MM.1S (cell line): ENCODE measurements around the gene NFILZ.

Experiments used
- DNase-seq: peaks from one replicate; pipeline ENCODE4 v3.0.0-alpha.2; 2015
- H2AFZ ChIP-seq: fragments of 300-600 bp; sonication (generic); 2 replicates; pipeline ENCODE4 v1.6.0; 2016; ENCODE audit warnings: antibody characterized with exemption, low read length
- H3F3A ChIP-seq: fragments of 300-600 bp; sonication (generic); 2 replicates; pipeline ENCODE4 v1.6.1; 2016; ENCODE audit warnings: mild to moderate bottlenecking, antibody characterized with exemption, low read length, moderate library complexity, mixed read lengths; ENCODE audit not compliant: insufficient read depth
- H3K27ac ChIP-seq: fragments of 300-600 bp; sonication (generic); 2 replicates; pipeline ENCODE4 v1.5.1; 2016; ENCODE audit warnings: mild to moderate bottlenecking, low read length
- H3K27me3 ChIP-seq: fragments of 300-600 bp; sonication (generic); replicated peaks from 2 replicates; pipeline ENCODE4 v1.6.0; 2016; ENCODE audit warnings: low read length; ENCODE audit not compliant: insufficient read depth
- H3K36me3 ChIP-seq: fragments of 300-600 bp; sonication (generic); replicated peaks from 2 replicates; pipeline ENCODE4 v1.6.1; 2016; ENCODE audit warnings: mild to moderate bottlenecking, low read length, mixed read lengths; ENCODE audit not compliant: insufficient read depth
- H3K4me1 ChIP-seq: fragments of 300-600 bp; sonication (generic); 2 replicates; pipeline ENCODE4 v1.6.1; 2016; ENCODE audit warnings: low read length, mixed read lengths
- H3K4me2 ChIP-seq: fragments of 300-600 bp; sonication (generic); 2 replicates; pipeline ENCODE4 v1.6.0; 2016; ENCODE audit warnings: low read depth, low read length
- H3K4me3 ChIP-seq: fragments of 300-600 bp; sonication (generic); 2 replicates; pipeline ENCODE4 v1.5.1; 2016; ENCODE audit warnings: low read length, mixed read lengths
- H3K79me2 ChIP-seq: fragments of 300-600 bp; sonication (generic); 2 replicates; pipeline ENCODE4 v1.6.1; 2016; ENCODE audit warnings: mixed run types, low read length, mixed read lengths
- H3K9ac ChIP-seq: fragments of 300-600 bp; sonication (generic); 2 replicates; pipeline ENCODE4 v1.6.1; 2016; ENCODE audit warnings: low read length, mixed read lengths
- H3K9me2 ChIP-seq: fragments of 300-600 bp; sonication (generic); replicated peaks from 2 replicates; pipeline ENCODE4 v1.6.1; 2016; ENCODE audit warnings: mild to moderate bottlenecking, low read length, mixed read lengths; ENCODE audit not compliant: insufficient read depth
- H3K9me3 ChIP-seq: fragments of 300-600 bp; sonication (generic); replicated peaks from 2 replicates; pipeline ENCODE4 v1.6.1; 2016; ENCODE audit warnings: mild to moderate bottlenecking, low read length, mixed read lengths; ENCODE audit not compliant: insufficient read depth
- H4K20me1 ChIP-seq: fragments of 300-600 bp; sonication (generic); 2 replicates; pipeline ENCODE4 v1.6.1; 2016; ENCODE audit warnings: mild to moderate bottlenecking, low read length, moderate library complexity, mixed read lengths; ENCODE audit not compliant: insufficient read depth
- EZH2 ChIP-seq: fragments of 300-600 bp; sonication (generic); optimal IDR thresholded peaks from 2 replicates; pipeline ENCODE3; 2017; ENCODE audit warnings: low read depth, mild to moderate bottlenecking, antibody characterized with exemption, low read length, mixed read lengths
- EZH2phosphoT487 ChIP-seq: fragments of 300-600 bp; sonication (generic); IDR thresholded peaks from 2 replicates; pipeline ENCODE4 v1.6.1; 2018; ENCODE audit warnings: antibody characterized with exemption, low read length
- TF ChIP-seq, protein P1 (sequence below): fragments of 300-600 bp; sonication (generic); IDR thresholded peaks from 2 replicates; pipeline ENCODE4 v1.5.1; 2016; ENCODE audit warnings: antibody characterized with exemption, low read length, mixed read lengths

Gene NFILZ

DNA sequence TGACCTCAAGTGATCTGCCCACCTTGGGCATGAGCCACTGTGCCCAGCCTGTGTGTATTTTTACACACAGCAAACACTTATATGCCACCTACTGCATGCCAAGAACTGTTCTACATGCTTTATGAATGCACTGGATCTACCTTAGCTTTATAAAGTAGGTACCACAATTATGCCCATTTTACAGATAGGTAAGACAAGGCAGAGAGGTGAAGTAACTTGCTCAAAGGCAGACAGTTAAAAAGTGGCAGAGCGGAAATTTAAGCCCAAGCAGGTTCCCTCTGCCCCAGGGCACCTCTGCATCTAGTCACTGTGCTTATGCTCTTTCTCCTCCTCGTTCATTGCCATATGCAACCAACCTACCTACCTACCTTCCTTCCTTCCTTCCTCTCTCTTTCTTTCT, 30.4 kb upstream of the NFILZ start:
- no peaks in the 10 kb centered on the region for H3F3A ChIP-seq

DNA sequence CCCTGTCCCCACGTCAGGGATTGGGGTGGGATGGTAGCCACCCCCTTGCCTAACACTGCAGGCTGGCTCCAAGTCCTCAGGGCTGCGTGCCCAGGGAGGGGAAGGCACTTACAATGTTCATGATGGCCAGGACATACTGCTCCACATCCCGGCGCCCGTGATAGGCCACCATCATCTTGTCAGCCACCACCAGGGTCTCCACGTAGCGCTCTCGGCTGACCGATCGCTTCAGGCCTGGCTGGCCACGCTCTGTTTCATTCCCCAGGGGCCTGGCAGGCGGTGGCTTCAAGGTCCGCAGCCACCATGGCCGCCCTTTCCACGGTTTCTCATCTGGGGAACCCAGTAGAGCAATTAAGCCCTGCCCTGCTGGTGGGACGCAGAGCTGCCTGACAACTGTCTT, 29.6 kb upstream of the NFILZ start:
- H3K4me2 ChIP-seq: no peak overlapping the region
- TF ChIP-seq, protein P1, sequence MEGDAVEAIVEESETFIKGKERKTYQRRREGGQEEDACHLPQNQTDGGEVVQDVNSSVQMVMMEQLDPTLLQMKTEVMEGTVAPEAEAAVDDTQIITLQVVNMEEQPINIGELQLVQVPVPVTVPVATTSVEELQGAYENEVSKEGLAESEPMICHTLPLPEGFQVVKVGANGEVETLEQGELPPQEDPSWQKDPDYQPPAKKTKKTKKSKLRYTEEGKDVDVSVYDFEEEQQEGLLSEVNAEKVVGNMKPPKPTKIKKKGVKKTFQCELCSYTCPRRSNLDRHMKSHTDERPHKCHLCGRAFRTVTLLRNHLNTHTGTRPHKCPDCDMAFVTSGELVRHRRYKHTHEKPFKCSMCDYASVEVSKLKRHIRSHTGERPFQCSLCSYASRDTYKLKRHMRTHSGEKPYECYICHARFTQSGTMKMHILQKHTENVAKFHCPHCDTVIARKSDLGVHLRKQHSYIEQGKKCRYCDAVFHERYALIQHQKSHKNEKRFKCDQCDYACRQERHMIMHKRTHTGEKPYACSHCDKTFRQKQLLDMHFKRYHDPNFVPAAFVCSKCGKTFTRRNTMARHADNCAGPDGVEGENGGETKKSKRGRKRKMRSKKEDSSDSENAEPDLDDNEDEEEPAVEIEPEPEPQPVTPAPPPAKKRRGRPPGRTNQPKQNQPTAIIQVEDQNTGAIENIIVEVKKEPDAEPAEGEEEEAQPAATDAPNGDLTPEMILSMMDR: no peak
- no peak for TF ChIP-seq EZH2
- no peak for TF ChIP-seq EZH2phosphoT487
- no peaks in the 10 kb centered on the region for H3K36me3 ChIP-seq
- H3K27me3 ChIP-seq: peaks cover 83% of the 10 kb centered on the region
- no peaks in the 10 kb centered on the region for H3K79me2 ChIP-seq
- H3K4me1 ChIP-seq: no peaks in the 10 kb centered on the region
- no peak overlapping the region for H3K4me3 ChIP-seq
- H3K27ac ChIP-seq: no peak overlapping the region
- no peak overlapping the region for H2AFZ ChIP-seq
- H3F3A ChIP-seq: no peaks in the 10 kb centered on the region
- DNase-seq: no peak
- H3K9me2 ChIP-seq: no peaks in the 10 kb centered on the region
- H3K9ac ChIP-seq: no peak overlapping the region
- H3K9me3 ChIP-seq: no peaks in the 10 kb centered on the region
- no peaks in the 10 kb centered on the region for H4K20me1 ChIP-seq

More for the DNA sequence above, 30.4 kb upstream of the NFILZ start:
- Histone ChIP-seq H3K79me2 (no peaks in the 10 kb centered on the region), H3K4me1 (no peaks in the 10 kb centered on the region), H3K9ac (no peak overlapping the region), H4K20me1 (no peaks in the 10 kb centered on the region), H3K36me3 (no peaks in the 10 kb centered on the region), H3K9me3 (no peaks in the 10 kb centered on the region), H3K4me3 (no peak overlapping the region), H3K27me3 (peaks cover 83% of the 10 kb centered on the region), H2AFZ (no peak overlapping the region), H3K4me2 (no peak overlapping the region), H3K9me2 (no peaks in the 10 kb centered on the region), H3K27ac (no peak overlapping the region)
- DNase-seq: no peak
- TF ChIP-seq, protein P1: no peak
- TF ChIP-seq EZH2 (no peak), EZH2phosphoT487 (no peak)

DNA sequence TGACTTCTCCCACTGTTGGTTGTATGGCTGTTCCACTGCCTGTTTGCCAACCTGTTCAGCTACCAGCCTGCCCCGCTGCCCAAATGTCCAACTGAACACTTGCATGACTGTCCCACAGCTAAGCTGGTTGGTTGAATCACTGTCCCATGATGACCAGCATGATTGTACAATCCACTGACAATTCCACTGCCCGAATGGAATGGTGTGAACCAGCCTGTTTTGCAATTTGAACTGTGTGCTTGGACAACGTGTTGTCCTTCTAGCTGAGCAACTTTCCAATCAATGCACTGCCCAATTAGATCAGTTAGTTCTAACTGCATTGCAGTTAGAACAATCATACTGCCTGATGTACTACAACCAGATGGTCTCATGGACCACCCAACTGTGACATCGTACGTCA, 28.6 kb upstream of the NFILZ start:
- no peaks in the 10 kb centered on the region for H3F3A ChIP-seq
- H3K4me2 ChIP-seq: no peak overlapping the region
- DNase-seq: no peak
- no peaks in the 10 kb centered on the region for H3K9me2 ChIP-seq
- no peak overlapping the region for H3K27ac ChIP-seq
- no peaks in the 10 kb centered on the region for H3K36me3 ChIP-seq
- H3K27me3 ChIP-seq: peaks cover 85% of the 10 kb centered on the region
- TF ChIP-seq EZH2phosphoT487 (no peak), EZH2 (no peak)
- TF ChIP-seq, protein P1: no peak
- no peaks in the 10 kb centered on the region for H3K9me3 ChIP-seq
- no peaks in the 10 kb centered on the region for H3K79me2 ChIP-seq
- H2AFZ ChIP-seq: no peak overlapping the region
- no peaks in the 10 kb centered on the region for H4K20me1 ChIP-seq
- H3K4me3 ChIP-seq: no peak overlapping the region
- H3K4me1 ChIP-seq: no peaks in the 10 kb centered on the region
- H3K9ac ChIP-seq: no peak overlapping the region

DNA sequence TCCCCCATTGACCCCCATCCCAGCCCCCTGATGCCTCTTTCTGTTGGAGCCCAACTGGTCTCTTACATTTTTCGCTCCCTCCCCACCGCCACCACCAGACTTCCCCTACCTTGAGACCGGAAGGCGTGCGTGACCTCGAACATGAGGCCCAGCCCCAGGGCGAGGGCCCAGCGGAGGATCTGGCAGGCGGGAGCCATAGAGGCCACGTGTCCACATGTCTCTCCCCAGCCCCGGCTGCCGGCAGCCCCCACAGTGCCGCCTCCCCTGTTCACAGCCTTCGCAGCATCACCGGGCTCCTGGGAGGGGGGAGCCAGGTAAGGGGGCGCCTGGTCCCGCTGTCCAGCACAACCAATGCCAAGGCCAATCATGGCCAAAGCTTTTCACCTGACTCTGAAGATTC, 24.9 kb upstream of the NFILZ start:
- H4K20me1 ChIP-seq: no peaks in the 10 kb centered on the region
- no peak overlapping the region for H3K4me2 ChIP-seq
- H2AFZ ChIP-seq: no peak overlapping the region
- TF ChIP-seq, protein P1: no peak
- TF ChIP-seq EZH2 (no peak), EZH2phosphoT487 (no peak)
- no peak overlapping the region for H3K27ac ChIP-seq
- peaks cover 89% of the 10 kb centered on the region for H3K27me3 ChIP-seq
- H3K9me2 ChIP-seq: no peaks in the 10 kb centered on the region
- no peak overlapping the region for H3K9ac ChIP-seq
- no peaks in the 10 kb centered on the region for H3K4me1 ChIP-seq
- no peaks in the 10 kb centered on the region for H3K9me3 ChIP-seq
- no peak overlapping the region for H3K4me3 ChIP-seq
- H3F3A ChIP-seq: no peaks in the 10 kb centered on the region
- no peak for DNase-seq
- H3K36me3 ChIP-seq: no peaks in the 10 kb centered on the region
- no peaks in the 10 kb centered on the region for H3K79me2 ChIP-seq
